Neuronal stem cell (in vitro differentiated cells): ENCODE measurements around the gene SUN2.

Source experiments
- DNase-seq: peaks from one replicate; pipeline ENCODE4 v3.0.0-alpha.2; 2013; ENCODE audit warnings: low spot score
- H2AFZ ChIP-seq: one replicate; pipeline ENCODE4 v1.6.1; 2013; ENCODE audit warnings: mild to moderate bottlenecking, low read length, inconsistent platforms
- H2AK5ac ChIP-seq: 2 replicates; pipeline ENCODE4 v1.6.1; 2013; ENCODE audit warnings: low read depth, mild to moderate bottlenecking, inconsistent platforms, low read length, moderate library complexity, mixed read lengths
- H2BK120ac ChIP-seq: 2 replicates; pipeline ENCODE4 v1.6.1; 2013; ENCODE audit warnings: low read depth, mild to moderate bottlenecking, inconsistent platforms, low read length, moderate library complexity, mixed read lengths
- H2BK12ac ChIP-seq: one replicate; pipeline ENCODE4 v1.6.1; 2013; ENCODE audit warnings: low read length, inconsistent platforms
- H2BK15ac ChIP-seq: 2 replicates; pipeline ENCODE4 v1.6.1; 2013; ENCODE audit warnings: mild to moderate bottlenecking, low read length, inconsistent platforms, mixed read lengths
- H2BK5ac ChIP-seq: one replicate; pipeline ENCODE4 v1.6.1; 2013; ENCODE audit warnings: inconsistent platforms, mild to moderate bottlenecking, low read length, moderate library complexity
- H3K14ac ChIP-seq: one replicate; pipeline ENCODE4 v1.6.1; 2013; ENCODE audit warnings: low read length, inconsistent platforms
- H3K18ac ChIP-seq: 2 replicates; pipeline ENCODE4 v1.6.1; 2013; ENCODE audit warnings: low read length, inconsistent platforms
- H3K23ac ChIP-seq: 2 replicates; pipeline ENCODE4 v1.6.1; 2013; ENCODE audit warnings: low read depth, mild to moderate bottlenecking, mixed read lengths, low read length, inconsistent platforms; ENCODE audit not compliant: poor library complexity
- H3K27ac ChIP-seq: replicated peaks from 3 replicates; pipeline ENCODE4 v1.5.1; 2013; ENCODE audit warnings: low read length, inconsistent platforms
- H3K27me3 ChIP-seq, 3 experiments: 2 replicates each; pipeline ENCODE4 v1.6.1; 2013; ENCODE audit warnings: low read length in 3 of 3, mild to moderate bottlenecking in 2 of 3, inconsistent platforms in 1 of 3, low read depth in 1 of 3, mixed read lengths in 1 of 3, moderate library complexity in 1 of 3; ENCODE audit not compliant: control insufficient read depth in 3 of 3, insufficient read depth in 3 of 3
- H3K36me3 ChIP-seq, 2 donors: replicated peaks in 1 of 2; 2 replicates each; pipeline ENCODE4 v1.6.1; 2013; ENCODE audit warnings: low read length in 2 of 2; ENCODE audit not compliant: control insufficient read depth in 2 of 2, insufficient read depth in 2 of 2
- H3K4ac ChIP-seq: 2 replicates; pipeline ENCODE4 v1.6.1; 2013; ENCODE audit warnings: inconsistent platforms, mild to moderate bottlenecking, low read length, moderate library complexity
- H3K4me1 ChIP-seq, 2 donors: 1 replicate in 1 of 2; 2 replicates in 1 of 2; pipeline ENCODE4 v1.6.1; 2013; ENCODE audit warnings: low read length in 2 of 2, low read depth in 1 of 2; ENCODE audit not compliant: control insufficient read depth in 2 of 2, insufficient read depth in 1 of 2
- H3K4me2 ChIP-seq: one replicate; pipeline ENCODE4 v1.6.1; 2013; ENCODE audit warnings: mild to moderate bottlenecking, low read length, inconsistent platforms; ENCODE audit not compliant: insufficient read depth, poor library complexity, severe bottlenecking
- H3K4me3 ChIP-seq, 2 donors: 2 replicates each; pipeline ENCODE4 v1.5.1; 2013; ENCODE audit warnings: low read length in 2 of 2, mild to moderate bottlenecking in 2 of 2, inconsistent platforms in 1 of 2, moderate library complexity in 1 of 2
- H3K79me1 ChIP-seq: one replicate; pipeline ENCODE4 v1.6.1; 2013; ENCODE audit warnings: low read depth, mild to moderate bottlenecking, inconsistent platforms, low read length, moderate library complexity
- H3K9ac ChIP-seq: one replicate; pipeline ENCODE4 v1.6.1; 2013; ENCODE audit warnings: mild to moderate bottlenecking, low read depth, low read length, inconsistent platforms; ENCODE audit not compliant: poor library complexity
- H3K9me3 ChIP-seq, 2 donors: replicated peaks in 1 of 2; 2 replicates each; pipeline versions ENCODE3 to v1.6.1; 2013; ENCODE audit warnings: low read length in 2 of 2, mild to moderate bottlenecking in 2 of 2, inconsistent platforms in 1 of 2, low read depth in 1 of 2, mixed read lengths in 1 of 2, moderate library complexity in 1 of 2; ENCODE audit not compliant: control insufficient read depth in 2 of 2, insufficient read depth in 1 of 2
- H4K8ac ChIP-seq: one replicate; pipeline ENCODE4 v1.6.1; 2013; ENCODE audit warnings: low read depth, mild to moderate bottlenecking, inconsistent platforms, low read length, moderate library complexity
- H4K91ac ChIP-seq: one replicate; pipeline ENCODE4 v1.6.1; 2013; ENCODE audit warnings: low read length, low read depth, mild to moderate bottlenecking, inconsistent platforms; ENCODE audit not compliant: poor library complexity
- WGBS, 2 donors: extraction: QIAGEN DNeasy Blood & Tissue Kit; methylation state at CpG; one replicate each; pipeline ENCODE4 v1.1.7; 2013; ENCODE audit warnings: missing lambda C conversion rate in 2 of 2, mixed read lengths in 1 of 2; ENCODE audit not compliant: insufficient read length in 2 of 2, insufficient replicate concordance in 1 of 2; ENCODE audit errors: extremely low coverage in 2 of 2; 5-methylcytosine and 5-hydroxymethylcytosine counted together

SUN2 gene

GRCh38 chr22:38705235-38706100, 50.3 kb downstream of the SUN2 start, which contains the start of gene GTPBP1:
Gene GTPBP1, plus strand, starts transcription at chr22:38705944. Its CDS starts 12 bp downstream, at chr22:38705956.
- H3K36me3 ChIP-seq, result peaks cover 6 to 21% of the 10 kb centered on the region in 2 donors

GRCh38 chr22:38704654-38705234, 51.1 kb downstream of the SUN2 start:
- Histone ChIP-seq H2BK5ac (no peak overlapping the region), H3K27me3 (no peaks in the 10 kb centered on the region), H2AK5ac (no peak overlapping the region), H2BK15ac (no peak overlapping the region), H4K8ac (no peak overlapping the region), H3K79me1 (peaks cover 8% of the 10 kb centered on the region), H3K9ac (no peak overlapping the region), H3K4me3 (peak overlapping the region in 1 of 2 donors; percentile 44), H3K4me2 (peak overlapping the region; percentile 23), H3K23ac (no peak overlapping the region), H4K91ac (no peak overlapping the region), H3K14ac (no peak overlapping the region), H3K9me3 (no peaks in the 10 kb centered on the region), H3K4ac (no peak overlapping the region), H2BK12ac (no peak overlapping the region), H3K4me1 (peaks cover 13 to 19% of the 10 kb centered on the region in 2 donors), H3K27ac (peak overlapping the region; percentile 77), H2AFZ (peak overlapping the region; percentile 75), H3K36me3 (peaks cover 2 to 14% of the 10 kb centered on the region in 2 donors), H3K18ac (peak overlapping the region; percentile 29), H2BK120ac (no peak overlapping the region)
- no peak for DNase-seq
- WGBS, 2 donors, result no CpG with 5 or more reads among the region's 10 CpGs

More at GRCh38 chr22:38705235-38706100, 50.3 kb downstream of the SUN2 start, which contains the start of gene GTPBP1:
- peak within 1 kb of the TSS; percentile 96 for H3K18ac ChIP-seq
- no peak within 1 kb of the TSS for H2BK5ac ChIP-seq
- H3K27ac ChIP-seq, result peak within 1 kb of the TSS; percentile 77
- H2BK120ac ChIP-seq, result no peak within 1 kb of the TSS
- peak within 1 kb of the TSS; percentile 81 for H3K23ac ChIP-seq
- no peaks in the 10 kb centered on the region for H3K9me3 ChIP-seq
- H3K4ac ChIP-seq, result no peak within 1 kb of the TSS
- peak within 1 kb of the TSS; percentile 74 for H3K4me2 ChIP-seq
- peaks cover 13 to 19% of the 10 kb centered on the region in 2 donors for H3K4me1 ChIP-seq
- peak within 1 kb of the TSS; percentile 76 to 99 for H3K4me3 ChIP-seq
- no peak within 1 kb of the TSS for H2BK12ac ChIP-seq
- peak within 1 kb of the TSS; percentile 90 for H2AFZ ChIP-seq
- H4K91ac ChIP-seq, result no peak within 1 kb of the TSS
- H3K79me1 ChIP-seq, result peaks cover 6% of the 10 kb centered on the region
- no peaks in the 10 kb centered on the region for H3K27me3 ChIP-seq
- H4K8ac ChIP-seq, result no peak within 1 kb of the TSS
- H2BK15ac ChIP-seq, result peak within 1 kb of the TSS; percentile 23
- H2AK5ac ChIP-seq, result no peak within 1 kb of the TSS
- peak within 1 kb of the TSS; percentile 27 for H3K14ac ChIP-seq
- no CpG with 5 or more reads among the region's 55 CpGs for WGBS, 2 donors
- DNase-seq, result peak; percentile 100
- H3K9ac ChIP-seq, result peak within 1 kb of the TSS; percentile 95

- no peaks in the 10 kb centered on the region for H3K9me3 ChIP-seq
- peak within 1 kb of the TSS; percentile 20 for H4K91ac ChIP-seq
- peak within 1 kb of the TSS; percentile 2 for H2AK5ac ChIP-seq
- peak within 1 kb of the TSS; percentile 94 for H3K9ac ChIP-seq
- WGBS, 2 donors, result no CpG with 5 or more reads among the region's 94 CpGs
- H2BK120ac ChIP-seq, result no peak within 1 kb of the TSS
- H3K79me1 ChIP-seq, result peaks cover 2% of the 10 kb centered on the region
- H3K23ac ChIP-seq, result peak within 1 kb of the TSS; percentile 92
- H3K36me3 ChIP-seq, result peaks cover 0 to 31% of the 10 kb centered on the region in 2 donors
- H2BK15ac ChIP-seq, result peak within 1 kb of the TSS; percentile 52
- H2AFZ ChIP-seq, result peak within 1 kb of the TSS; percentile 93
- H3K14ac ChIP-seq, result peak within 1 kb of the TSS; percentile 31
- H3K4me3 ChIP-seq, result peak within 1 kb of the TSS; percentile 75 to 96
- H3K27ac ChIP-seq, result peak within 1 kb of the TSS; percentile 60
- H3K18ac ChIP-seq, result peak within 1 kb of the TSS; percentile 95
- H2BK5ac ChIP-seq, result peak within 1 kb of the TSS; percentile 89
- H3K4ac ChIP-seq, result no peak within 1 kb of the TSS
- H3K4me2 ChIP-seq, result peak within 1 kb of the TSS; percentile 82
- H3K27me3 ChIP-seq, result no peaks in the 10 kb centered on the region
- DNase-seq, result peak; percentile 96
- H2BK12ac ChIP-seq, result no peak within 1 kb of the TSS
- no peak within 1 kb of the TSS for H4K8ac ChIP-seq
- peaks cover 18 to 38% of the 10 kb centered on the region in 2 donors for H3K4me1 ChIP-seq
These were observed 54.8 kb downstream of the SUN2 start, which contains the start of gene JOSD1 for GRCh38 chr22:38700789-38701628. Gene JOSD1, minus strand, starts transcription at chr22:38700943. Its CDS starts 956 bp downstream, at chr22:38699987.
